ENCODE results near the gene TDP1. TPM values are rescaled to one million over a fixed set of nuclear protein-coding genes. Genes with fewer than 3 reads are reported as not detected.

Gene TDP1
- total and polyA plus RNA-seq, 2 donors (not counting 1 experiment from before 2014, with no cell fraction given), result 20.5 to 55.9 TPM

- H3K4me3 Mint-ChIP-seq, result no peak overlapping the region
- H3K36me3 ChIP-seq (replicated peaks in 1 of 2; ENCODE audit: control extremely low read depth in 1 of 2, control insufficient read depth in 1 of 2, extremely low read depth in 1 of 2, insufficient read depth in 2 of 2, low read length in 1 of 2), result no peaks in the 10 kb centered on the region
- WGBS (ENCODE audit: insufficient coverage), result 97% methylated on average over 3 of the region's 4 CpGs
- ChIA-PET CTCF (no interaction called here), POLR2A (no interaction called here)
- H3K4me1 ChIP-seq (ENCODE audit: control insufficient read depth in 2 of 2, insufficient read depth in 2 of 2, low read length in 2 of 2), result no peaks in the 10 kb centered on the region
- H3K27ac Mint-ChIP-seq, result no peak overlapping the region
- H3K79me2 ChIP-seq (ENCODE audit: control insufficient read depth, insufficient read depth, low read length), result no peaks in the 10 kb centered on the region
- no peaks in the 10 kb centered on the region for H4K20me1 ChIP-seq (ENCODE audit: control insufficient read depth, insufficient read depth, low read length, poor library complexity, severe bottlenecking)
- no peak overlapping the region for H2AFZ ChIP-seq (ENCODE audit: insufficient read depth, low read depth, low read length, poor library complexity, severe bottlenecking)
- no peak overlapping the region for H3K27ac ChIP-seq (ENCODE audit: low read length in 2 of 2)
- no peak for ATAC-seq (ENCODE audit: low read depth)
- H3K4me2 ChIP-seq (replicated peaks; ENCODE audit: low read depth, low read length, poor library complexity, severe bottlenecking), result no peak overlapping the region
- intact Hi-C loops (cut with micrococcal nuclease), result no loop called here
- no peaks in the 10 kb centered on the region for H3K4me1 Mint-ChIP-seq
- H3K4me3 ChIP-seq (ENCODE audit: control extremely low read depth in 1 of 5, extremely low read depth in 1 of 5, insufficient read depth in 1 of 5, low read depth in 2 of 5, low read length in 4 of 5), result no peak overlapping the region
- no peak overlapping the region for H3K9ac ChIP-seq (ENCODE audit: low read length)
- TF ChIP-seq CTCF (IDR thresholded peaks at IDR 0.05), result no peak
- TF ChIP-seq EZH2 (IDR thresholded peaks at IDR 0.05; ENCODE audit: borderline replicate concordance, insufficient read depth, low read depth, low read length, poor library complexity, severe bottlenecking), result no peak
- DNase-seq, result no peak
- peaks cover 0 to 4% (median 0%) of the 10 kb centered on the region in 3 donors for H3K9me3 ChIP-seq (ENCODE audit: control extremely low read depth in 1 of 3, control insufficient read depth in 2 of 3, insufficient read depth in 1 of 3, low read length in 2 of 3)
- H3K27me3 Mint-ChIP-seq, result peaks cover 41% of the 10 kb centered on the region
- peaks cover 0 to 8% (median 2%) of the 10 kb centered on the region in 4 experiments for H3K27me3 ChIP-seq (replicated peaks in 1 of 4; ENCODE audit: control extremely low read depth in 1 of 4, control insufficient read depth in 3 of 4, insufficient read depth in 4 of 4, low read length in 3 of 4)
- no peaks in the 10 kb centered on the region for H3K9me3 Mint-ChIP-seq (ENCODE audit: insufficient read depth)
These were observed 94.5 kb downstream of the TDP1 start for GRCh38 chr14:90050271-90050670.

GRCh38 chr14:90053044-90053443 lies 97.3 kb downstream of the TDP1 start:
- H3K79me2 ChIP-seq (ENCODE audit: control insufficient read depth, insufficient read depth, low read length), result no peaks in the 10 kb centered on the region
- H3K4me2 ChIP-seq (replicated peaks; ENCODE audit: low read depth, low read length, poor library complexity, severe bottlenecking), result no peak overlapping the region
- no peaks in the 10 kb centered on the region for H3K36me3 ChIP-seq (replicated peaks in 1 of 2; ENCODE audit: control extremely low read depth in 1 of 2, control insufficient read depth in 1 of 2, extremely low read depth in 1 of 2, insufficient read depth in 2 of 2, low read length in 1 of 2)
- H3K4me3 ChIP-seq (ENCODE audit: control extremely low read depth in 1 of 5, extremely low read depth in 1 of 5, insufficient read depth in 1 of 5, low read depth in 2 of 5, low read length in 4 of 5), result no peak overlapping the region
- ChIA-PET POLR2A (no interaction called here), CTCF (interaction anchor here (1.6 kb wide), 1 partner anchor 18 kb away, joined by 3 read pairs; no protein-coding TSS in a partner anchor)
- no peaks in the 10 kb centered on the region for H3K4me1 ChIP-seq (ENCODE audit: control insufficient read depth in 2 of 2, insufficient read depth in 2 of 2, low read length in 2 of 2)
- Mint-ChIP-seq H3K9me3 (ENCODE audit: insufficient read depth) (no peaks in the 10 kb centered on the region), H3K27me3 (peaks cover 58% of the 10 kb centered on the region), H3K4me3 (no peak overlapping the region), H3K4me1 (no peaks in the 10 kb centered on the region), H3K27ac (no peak overlapping the region)
- intact Hi-C loops (cut with micrococcal nuclease), result no loop called here
- no peaks in the 10 kb centered on the region for H4K20me1 ChIP-seq (ENCODE audit: control insufficient read depth, insufficient read depth, low read length, poor library complexity, severe bottlenecking)
- H3K27ac ChIP-seq (ENCODE audit: low read length in 2 of 2), result no peak overlapping the region
- no peak for DNase-seq
- H3K9ac ChIP-seq (ENCODE audit: low read length), result no peak overlapping the region
- peaks cover 0 to 12% (median 6%) of the 10 kb centered on the region in 4 experiments for H3K27me3 ChIP-seq (replicated peaks in 1 of 4; ENCODE audit: control extremely low read depth in 1 of 4, control insufficient read depth in 3 of 4, insufficient read depth in 4 of 4, low read length in 3 of 4)
- TF ChIP-seq EZH2 (IDR thresholded peaks at IDR 0.05; ENCODE audit: borderline replicate concordance, insufficient read depth, low read depth, low read length, poor library complexity, severe bottlenecking) (no peak), CTCF (IDR thresholded peaks at IDR 0.05) (no peak)
- no peak for ATAC-seq (ENCODE audit: low read depth)
- no peak overlapping the region for H2AFZ ChIP-seq (ENCODE audit: insufficient read depth, low read depth, low read length, poor library complexity, severe bottlenecking)
- peaks cover 0 to 3% (median under 1%) of the 10 kb centered on the region in 3 donors for H3K9me3 ChIP-seq (ENCODE audit: control extremely low read depth in 1 of 3, control insufficient read depth in 2 of 3, insufficient read depth in 1 of 3, low read length in 2 of 3)
- WGBS (ENCODE audit: insufficient coverage), result no CpG with 5 or more reads among the region's 2 CpGs

All from B cell (primary cell).